Measurements from ENCODE around the gene ZNF76.

Gene ZNF76

GRCh38 chr6:35215665-35216411 lies 43.7 kb upstream of the ZNF76 start:
- TF ChIP-seq POLR2AphosphoS5 (IDR thresholded peaks at IDR 0.05; ENCODE audit: low read depth, low read length), result no peak
- TF ChIP-seq SIN3A (IDR thresholded peaks at IDR 0.05; ENCODE audit: borderline replicate concordance, insufficient read depth, low read length), result no peak
- TF ChIP-seq REST (IDR thresholded peaks at IDR 0.05; ENCODE audit: insufficient read depth in 1 of 2, low read depth in 2 of 2, low read length in 2 of 2), result no peak
- TF ChIP-seq FOXP2 (optimal IDR thresholded peaks at IDR 0.05; ENCODE audit: borderline replicate concordance, extremely low read depth, extremely low read length, insufficient read depth), result no peak
- no peak for TF ChIP-seq TAF1 (IDR thresholded peaks at IDR 0.05; ENCODE audit: borderline replicate concordance, insufficient read depth, low read length)

- TF ChIP-seq FOXP2 (optimal IDR thresholded peaks at IDR 0.05; ENCODE audit: borderline replicate concordance, extremely low read depth, extremely low read length, insufficient read depth) (no peak), REST (IDR thresholded peaks at IDR 0.05; ENCODE audit: insufficient read depth in 1 of 2, low read depth in 2 of 2, low read length in 2 of 2) (no peak), TAF1 (IDR thresholded peaks at IDR 0.05; ENCODE audit: borderline replicate concordance, insufficient read depth, low read length) (no peak)
Observed at GRCh38 chr6:35216412-35216732, 43.2 kb upstream of the ZNF76 start.

GRCh38 chr6:35216851-35217811 lies 42.4 kb upstream of the ZNF76 start:
- no peak for TF ChIP-seq POLR2AphosphoS5 (IDR thresholded peaks at IDR 0.05; ENCODE audit: low read depth, low read length)
- no peak for TF ChIP-seq FOXP2 (optimal IDR thresholded peaks at IDR 0.05; ENCODE audit: borderline replicate concordance, extremely low read depth, extremely low read length, insufficient read depth)
- TF ChIP-seq TAF1 (IDR thresholded peaks at IDR 0.05; ENCODE audit: borderline replicate concordance, insufficient read depth, low read length), result no peak
- TF ChIP-seq SIN3A (IDR thresholded peaks at IDR 0.05; ENCODE audit: borderline replicate concordance, insufficient read depth, low read length), result no peak
- TF ChIP-seq REST (IDR thresholded peaks at IDR 0.05; ENCODE audit: insufficient read depth in 1 of 2, low read depth in 2 of 2, low read length in 2 of 2), result no peak

GRCh38 chr6:35218021-35218420 lies 41.5 kb upstream of the ZNF76 start:
- TF ChIP-seq REST (IDR thresholded peaks at IDR 0.05; ENCODE audit: insufficient read depth in 1 of 2, low read depth in 2 of 2, low read length in 2 of 2), result no peak
- TF ChIP-seq SIN3A (IDR thresholded peaks at IDR 0.05; ENCODE audit: borderline replicate concordance, insufficient read depth, low read length), result no peak
- no peak for TF ChIP-seq TAF1 (IDR thresholded peaks at IDR 0.05; ENCODE audit: borderline replicate concordance, insufficient read depth, low read length)
- no peak for TF ChIP-seq FOXP2 (optimal IDR thresholded peaks at IDR 0.05; ENCODE audit: borderline replicate concordance, extremely low read depth, extremely low read length, insufficient read depth)
- TF ChIP-seq POLR2AphosphoS5 (IDR thresholded peaks at IDR 0.05; ENCODE audit: low read depth, low read length), result no peak

Measured in PFSK-1 (cell line).